NT2/D1 (cell line): Measurements from ENCODE around the gene PFDN1.

Experiments
- SUZ12 ChIP-seq: IDR thresholded peaks from 2 replicates; pipeline ENCODE4 v1.6.1; 2011; ENCODE audit not compliant: insufficient read length, insufficient read depth; ENCODE audit errors: extremely low read depth
- ZNF274 ChIP-seq: IDR thresholded peaks from 2 replicates; pipeline ENCODE4 v1.6.1; 2011; ENCODE audit warnings: mild to moderate bottlenecking, low read depth, low read length

- no peak for TF ChIP-seq SUZ12
- TF ChIP-seq ZNF274 = no peak
These were observed 100.3 kb downstream of the PFDN1 start for GRCh38 chr5:140202610-140203009.
